Measurements from ENCODE around the gene GLTP.
"Not testable (repeated sequence)": the region's sequence is repeated elsewhere in the genome, so short reads cannot be mapped to it uniquely, and the experiment has no call there.

The GLTP gene

GRCh38 chr12:109880043-109880931 is at the start of gene GLTP:
Gene GLTP, minus strand, starts transcription at chr12:109880541. Its CDS starts 167 bp downstream, at chr12:109880374.
- peak; percentile 94 for DNase-seq

GRCh38 chr12:109929326-109929725 is 49.0 kb upstream of the GLTP start:
- DNase-seq, result not testable (repeated sequence)

GRCh38 chr12:109928058-109928656 is 47.8 kb upstream of the GLTP start:
- DNase-seq, result no peak

- DNase-seq, result peak; percentile 61
Observed at GRCh38 chr12:109927622-109928021, 47.3 kb upstream of the GLTP start.

GRCh38 chr12:109926488-109927210 is 46.3 kb upstream of the GLTP start:
- no peak for DNase-seq

- DNase-seq, result no peak
Observed at GRCh38 chr12:109926016-109926415, 45.7 kb upstream of the GLTP start.

- DNase-seq, result no peak
Observed at GRCh38 chr12:109925185-109925840, 45.0 kb upstream of the GLTP start.

GRCh38 chr12:109923481-109924245 is 43.3 kb upstream of the GLTP start:
- DNase-seq, result no peak

- no peak for DNase-seq
Observed at GRCh38 chr12:109923038-109923437, 42.7 kb upstream of the GLTP start.

- DNase-seq, result no peak
Observed at GRCh38 chr12:109921982-109922381, 41.6 kb upstream of the GLTP start.

GRCh38 chr12:109920261-109920780 is 40.0 kb upstream of the GLTP start:
- no peak for DNase-seq

- no peak for DNase-seq
Observed at GRCh38 chr12:109919456-109919855, 39.1 kb upstream of the GLTP start.

GRCh38 chr12:109916045-109916444 is 35.7 kb upstream of the GLTP start:
- DNase-seq, result no peak

GRCh38 chr12:109915171-109916040 is 35.1 kb upstream of the GLTP start:
- DNase-seq, result no peak

GRCh38 chr12:109914461-109914860 is 34.1 kb upstream of the GLTP start:
- DNase-seq, result no peak

- no peak for DNase-seq
Observed at GRCh38 chr12:109912855-109913321, 32.5 kb upstream of the GLTP start.

GRCh38 chr12:109910969-109911348 is 30.6 kb upstream of the GLTP start:
- no peak for DNase-seq

GRCh38 chr12:109910254-109910968 is 30.1 kb upstream of the GLTP start:
- DNase-seq, result no peak

GRCh38 chr12:109905301-109905700 is 25.0 kb upstream of the GLTP start:
- no peak for DNase-seq

- no peak for DNase-seq
Observed at GRCh38 chr12:109902891-109903418, 22.6 kb upstream of the GLTP start.
